Stimulated activated CD8-positive, alpha-beta memory T cell treated with anti-CD3 and anti-CD28 coated beads, Interleukin-7, amount 100 ng/mL, for 4 hours (primary cell): ENCODE results near the gene PLEK2.
A peak's percentile ranks its signal among the peaks of the same experiment; 100 is the strongest.

Source experiments
- DNase-seq, 2 donors: peaks; one replicate each; pipeline ENCODE4 v3.0.0-alpha.2; 2020; ENCODE audit warnings: low read depth in 2 of 2

Gene PLEK2

DNA sequence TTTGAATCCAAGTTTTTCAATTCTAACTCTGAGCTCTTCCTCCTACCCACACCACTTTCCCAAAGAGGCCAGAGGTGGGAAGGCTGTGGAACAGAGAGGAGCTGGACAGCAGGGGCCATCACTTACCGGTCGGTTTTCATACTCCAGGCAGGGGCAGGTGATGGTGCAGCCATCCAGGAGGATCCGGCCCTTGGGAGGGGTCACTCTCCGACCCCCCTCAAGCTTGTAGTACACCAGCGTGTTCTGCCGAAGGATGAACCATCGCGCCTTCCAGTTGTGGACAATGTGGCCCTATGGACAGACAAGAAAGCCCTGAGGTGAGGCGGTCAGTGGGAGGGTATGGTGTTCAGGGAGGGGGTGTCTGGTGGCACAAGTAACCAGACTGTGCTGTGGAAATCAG, 14.4 kb downstream of the PLEK2 start:
- DNase-seq, result no peak

DNA sequence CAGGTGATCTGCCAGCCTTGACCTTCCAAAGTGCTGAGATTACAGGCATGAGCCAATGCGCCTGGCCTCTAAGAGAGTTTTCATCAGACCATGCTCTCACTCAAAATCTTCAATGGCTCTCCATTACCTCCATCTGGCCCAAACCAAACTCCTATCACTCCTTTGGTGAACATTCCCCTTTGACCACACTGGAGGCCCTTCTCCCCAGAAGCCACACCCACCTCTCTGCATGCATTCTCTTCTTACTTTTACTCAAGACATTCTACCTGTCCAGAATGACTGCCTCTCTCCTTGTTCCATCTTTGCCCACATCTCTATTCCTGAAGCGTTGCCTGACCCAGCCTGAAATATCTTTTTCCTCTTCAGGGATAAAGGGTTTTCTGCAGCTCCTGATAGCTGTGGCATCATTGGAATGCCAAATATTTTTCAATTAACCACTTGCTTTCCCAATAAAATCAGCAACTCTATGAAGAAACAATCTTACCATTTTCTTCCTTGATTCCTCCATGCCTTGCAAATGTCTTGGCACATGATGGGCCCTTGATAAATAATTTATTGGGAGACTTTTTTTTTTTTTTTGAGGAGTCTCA, 15.5 kb downstream of the PLEK2 start:
- DNase-seq, result no peak

DNA sequence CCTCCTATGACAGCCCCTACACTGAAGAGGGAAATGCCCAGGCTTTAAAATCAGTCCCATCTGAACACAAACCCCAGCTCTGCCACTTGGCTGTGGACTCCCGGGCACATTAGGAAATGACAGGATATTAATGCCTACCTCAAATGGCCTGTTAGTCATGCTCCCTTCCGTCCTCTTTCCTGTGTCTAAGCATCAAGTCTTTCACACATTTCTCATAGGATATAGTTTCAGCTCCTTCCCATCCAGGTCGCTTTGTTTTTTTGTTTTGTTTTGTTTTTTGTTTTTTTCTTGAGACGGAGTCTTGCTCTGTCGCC, 16.1 kb downstream of the PLEK2 start:
- no peak for DNase-seq

DNA sequence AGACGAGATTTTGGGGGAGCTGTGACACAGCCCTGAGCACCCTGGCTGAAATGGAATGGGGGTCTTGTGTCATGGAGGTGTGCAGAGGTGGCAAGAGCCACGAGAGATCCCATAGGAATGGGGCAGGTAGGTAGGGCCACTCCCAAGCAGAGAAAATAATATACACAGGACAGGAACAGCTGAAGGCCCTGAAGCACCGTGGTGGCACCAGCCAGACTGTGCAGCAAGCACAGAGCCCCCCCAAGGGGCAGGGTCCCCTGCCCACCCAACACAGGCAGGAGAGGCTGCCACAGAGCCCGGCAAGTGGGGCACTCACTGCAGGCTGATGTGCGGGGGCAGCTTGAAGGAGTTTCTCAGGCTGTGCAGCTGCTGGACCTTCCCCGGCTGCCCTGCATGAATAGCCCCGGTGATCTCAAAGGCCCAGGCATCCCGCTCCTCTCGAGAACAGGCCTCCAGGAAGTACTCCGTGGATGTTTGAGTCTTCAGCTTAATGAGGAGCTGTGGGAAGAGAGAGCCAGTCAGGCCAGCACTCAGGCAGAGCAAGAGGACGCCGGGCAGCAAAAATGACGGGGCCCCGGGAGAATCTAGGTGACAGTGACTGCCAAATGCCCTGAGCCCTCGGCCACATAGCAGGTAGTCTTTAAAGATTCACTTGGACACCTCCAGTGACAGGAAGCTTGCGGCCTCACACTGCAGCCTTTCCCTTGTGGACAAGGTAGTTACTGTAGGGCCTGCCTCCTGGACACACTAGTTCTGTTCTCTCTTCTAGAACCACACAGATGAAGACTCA, 16.7 kb downstream of the PLEK2 start:
- no peak for DNase-seq

DNA sequence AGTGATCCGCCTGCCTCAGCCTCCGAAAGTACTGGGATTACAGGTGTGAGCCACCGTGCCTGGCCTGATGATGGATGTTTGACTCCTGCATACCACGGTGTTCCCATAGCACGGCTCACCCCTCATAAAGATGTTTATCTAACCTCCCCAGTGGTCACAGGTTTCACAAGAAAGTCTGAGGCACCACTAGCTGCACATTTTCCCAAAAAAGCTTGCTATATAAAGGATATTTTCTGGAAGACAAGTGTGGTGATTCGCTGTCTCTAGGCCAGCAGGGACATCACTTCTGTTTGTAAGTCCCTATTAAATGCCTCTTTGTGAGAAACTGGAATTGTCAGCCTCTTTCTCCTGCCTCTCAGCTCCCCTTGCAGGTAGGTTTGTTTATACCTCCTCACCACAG, 18.3 kb downstream of the PLEK2 start:
- DNase-seq, result no peak

DNA sequence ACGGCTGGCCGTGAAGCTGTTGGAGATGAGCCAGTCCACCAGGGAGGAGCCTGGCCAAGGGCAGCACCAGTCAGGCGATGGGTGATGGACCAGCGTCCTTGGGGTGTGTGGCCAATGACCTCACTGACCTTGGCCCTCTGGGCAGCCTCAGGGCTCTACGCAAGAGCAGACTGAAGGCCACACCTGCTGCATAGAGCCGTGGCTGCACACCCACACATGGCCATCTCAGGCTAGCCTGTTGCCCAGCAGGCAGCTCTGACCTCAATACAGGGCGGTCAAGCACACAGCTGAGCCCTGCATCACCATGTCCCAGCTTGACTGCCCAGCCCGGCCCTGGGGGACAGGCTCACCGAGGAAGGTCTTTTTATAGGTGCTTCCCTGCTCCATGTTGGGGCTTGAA, 19.2 kb downstream of the PLEK2 start:
- DNase-seq, result no peak

DNA sequence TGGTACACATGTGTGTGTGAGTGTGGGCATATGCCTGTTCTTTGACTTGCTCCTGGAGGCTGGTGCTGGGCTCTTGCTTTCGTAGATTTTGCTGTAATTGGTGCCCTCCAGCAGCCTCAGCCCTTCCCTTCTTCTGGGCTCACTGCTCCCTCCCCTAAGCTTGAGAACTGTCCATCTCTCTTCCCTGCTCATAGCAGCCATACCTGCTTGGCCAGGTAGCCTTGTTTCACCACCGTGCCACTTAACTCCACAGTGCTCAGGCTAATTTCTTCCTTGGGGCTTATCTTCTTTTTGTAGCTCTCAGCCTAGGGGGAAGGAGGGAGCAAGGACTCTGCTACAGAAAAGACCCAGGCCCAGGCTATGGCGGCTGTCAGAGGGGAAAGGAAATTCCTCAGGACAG, 19.8 kb downstream of the PLEK2 start:
- no peak for DNase-seq

DNA sequence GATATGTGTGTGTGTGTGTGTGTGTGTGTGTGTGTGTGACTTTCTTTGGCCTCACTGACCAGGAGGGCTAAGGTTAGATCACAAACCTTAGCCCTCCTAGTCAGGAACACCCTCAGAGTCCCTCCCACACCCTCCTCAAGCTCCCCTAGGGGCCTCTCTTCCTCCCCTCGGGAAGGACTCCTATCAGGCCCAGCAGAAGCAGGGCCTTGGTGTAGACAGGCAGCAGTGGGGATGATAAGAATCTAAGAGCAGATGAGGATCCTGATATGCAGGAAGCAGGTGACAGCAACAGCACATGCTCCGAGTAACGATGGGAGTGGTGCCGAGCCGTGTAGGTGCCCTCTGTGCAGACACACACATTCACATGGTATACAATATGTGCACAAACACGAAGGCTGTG, 20.7 kb downstream of the PLEK2 start:
- DNase-seq, result no peak

DNA sequence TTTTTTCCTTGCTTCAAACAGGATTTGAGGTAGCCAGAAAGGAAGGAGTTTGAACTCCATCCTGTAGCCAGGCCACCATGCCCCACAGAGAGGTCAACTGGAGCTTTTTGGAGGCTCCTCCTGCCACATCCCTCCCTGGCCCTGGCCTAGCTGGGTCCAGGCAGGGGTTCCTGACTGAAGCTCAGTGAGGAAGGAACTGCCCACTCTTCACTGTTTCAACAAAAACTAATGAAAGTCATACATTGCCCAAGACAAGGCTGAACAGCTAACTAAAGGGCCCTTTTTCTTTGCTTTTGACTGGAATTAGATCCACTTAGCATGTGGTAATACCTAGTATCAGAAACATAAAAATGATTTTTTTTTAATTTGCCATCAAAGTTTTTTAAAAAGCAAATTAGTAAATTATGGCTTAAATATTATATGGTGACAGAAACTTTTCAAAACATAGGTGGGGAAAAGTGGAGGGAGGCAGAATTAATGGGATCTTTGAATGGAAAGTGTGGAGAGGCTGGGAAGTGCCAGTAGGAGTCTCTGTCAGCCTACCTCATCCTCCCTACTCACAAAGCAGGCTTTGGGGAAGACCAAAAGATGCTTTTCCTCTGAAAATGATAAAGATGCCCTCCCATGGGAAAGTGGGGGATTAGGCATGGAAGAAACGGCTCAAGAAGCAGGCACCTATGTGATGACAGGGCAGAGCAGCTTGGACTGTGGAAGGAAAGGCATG, 22.0 kb downstream of the PLEK2 start:
- DNase-seq, result no peak

DNA sequence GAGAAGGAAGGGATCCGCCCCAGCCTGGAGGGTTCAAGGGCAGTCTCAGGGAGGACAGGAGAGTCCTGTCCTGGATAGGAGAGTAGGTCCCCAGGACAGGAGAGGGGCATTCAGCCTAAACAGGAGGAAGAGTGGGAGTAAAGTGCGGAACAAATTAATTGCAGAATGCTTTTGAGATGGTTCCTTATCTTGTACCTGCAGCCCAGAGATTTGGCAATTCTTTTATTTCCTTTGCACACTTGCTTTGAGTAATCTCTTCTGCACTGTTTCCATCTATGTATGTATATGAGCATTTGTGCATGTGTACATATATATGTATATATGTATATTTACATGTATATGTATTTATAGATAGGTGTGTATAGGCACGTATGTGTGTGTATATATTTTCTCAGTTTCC, 22.7 kb downstream of the PLEK2 start:
- no peak for DNase-seq

DNA sequence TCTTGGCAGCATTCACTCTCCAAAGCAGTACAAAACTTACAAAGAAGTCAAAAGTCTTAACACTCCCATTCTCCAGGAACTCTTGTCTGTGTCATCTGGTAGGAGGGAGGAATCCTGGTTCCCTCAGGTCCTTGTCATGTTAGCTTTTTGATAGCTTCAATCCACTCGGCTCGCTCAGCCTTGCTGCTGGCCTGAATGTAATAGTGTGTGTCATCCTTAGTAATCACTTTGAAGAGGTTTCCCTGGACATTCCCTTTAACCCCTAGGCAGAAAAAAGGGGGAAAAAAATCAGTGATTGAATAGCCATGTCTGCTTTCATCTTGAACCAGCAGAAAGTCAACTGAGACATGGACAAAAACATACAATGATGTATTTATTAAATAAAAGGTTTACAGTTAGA, 24.8 kb downstream of the PLEK2 start:
- no peak for DNase-seq

DNA sequence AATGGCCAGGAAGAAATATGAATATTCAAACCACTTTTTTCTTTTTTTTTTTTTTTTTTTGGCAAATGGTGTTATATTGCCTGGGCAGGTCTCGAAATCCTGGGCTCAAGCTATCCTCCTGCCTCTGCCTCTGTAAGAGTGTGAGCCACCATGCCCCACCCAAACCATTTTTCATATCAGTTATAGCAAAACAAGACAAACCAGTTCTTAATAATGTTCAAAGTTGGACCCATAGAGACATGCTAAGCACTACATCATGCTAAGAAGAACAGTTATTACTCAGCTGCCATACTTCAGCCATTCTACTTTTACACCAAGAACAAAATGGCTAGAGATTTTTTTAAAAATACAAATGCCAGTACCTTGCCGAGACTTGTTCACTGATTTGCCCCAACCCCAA, 26.3 kb downstream of the PLEK2 start:
- no peak for DNase-seq

DNA sequence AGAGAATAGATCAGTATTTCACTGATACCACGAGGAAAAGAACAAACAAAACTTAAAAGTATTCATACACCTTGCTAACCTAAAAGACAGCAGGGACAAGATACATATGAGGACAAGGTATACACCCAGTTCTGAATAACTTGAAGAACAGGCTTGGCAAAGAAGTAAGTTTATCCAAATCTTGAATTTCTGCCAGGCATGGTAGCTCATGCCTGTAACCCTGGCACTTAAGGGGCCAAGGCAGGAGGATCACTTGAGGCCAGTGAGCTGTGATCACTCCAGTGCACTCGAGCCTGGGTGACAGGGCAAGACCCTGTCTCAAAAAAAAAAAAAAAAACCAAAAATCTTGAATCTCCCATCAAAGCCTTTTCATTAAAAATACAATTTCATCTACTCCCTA, 26.8 kb downstream of the PLEK2 start:
- DNase-seq, result no peak

DNA sequence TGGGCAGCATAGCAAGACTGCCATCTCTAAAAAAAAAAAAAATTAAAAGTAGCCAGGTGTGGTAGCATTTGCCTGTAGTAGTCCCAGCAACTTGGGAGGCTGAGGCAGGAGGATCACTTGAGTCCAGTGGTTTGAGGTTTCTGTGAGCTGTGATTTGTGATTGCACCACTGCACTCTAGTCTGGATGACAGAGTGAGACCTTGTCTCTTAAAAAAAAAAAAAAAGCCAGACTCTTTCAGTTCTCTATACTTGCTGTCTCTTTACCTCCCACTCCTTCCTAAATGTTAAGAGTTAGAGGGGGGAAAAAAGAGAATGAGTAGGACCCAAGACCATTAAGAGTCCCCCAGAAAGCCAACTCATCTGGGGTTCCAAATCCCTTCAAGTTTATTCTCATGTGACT, 34.0 kb downstream of the PLEK2 start:
- DNase-seq, result no peak

DNA sequence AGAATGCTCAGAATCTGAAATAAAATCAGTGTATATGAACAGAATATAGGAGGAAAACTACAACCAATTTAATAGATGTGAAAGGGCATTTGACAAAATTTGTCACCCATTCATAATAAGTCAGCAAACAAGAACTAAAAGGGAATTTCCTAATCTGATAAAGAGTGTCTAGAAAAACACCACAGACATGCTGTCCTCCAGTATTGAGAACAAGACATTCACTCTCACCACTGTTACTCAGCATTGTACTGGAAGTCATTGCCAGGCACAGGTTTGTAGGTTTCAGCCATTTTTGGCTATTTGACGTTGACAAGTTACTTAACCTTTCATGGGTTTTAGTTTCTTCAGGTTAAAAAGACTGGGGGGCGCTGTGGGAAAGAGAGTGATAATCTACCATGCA, 38.6 kb downstream of the PLEK2 start:
- DNase-seq, result no peak

DNA sequence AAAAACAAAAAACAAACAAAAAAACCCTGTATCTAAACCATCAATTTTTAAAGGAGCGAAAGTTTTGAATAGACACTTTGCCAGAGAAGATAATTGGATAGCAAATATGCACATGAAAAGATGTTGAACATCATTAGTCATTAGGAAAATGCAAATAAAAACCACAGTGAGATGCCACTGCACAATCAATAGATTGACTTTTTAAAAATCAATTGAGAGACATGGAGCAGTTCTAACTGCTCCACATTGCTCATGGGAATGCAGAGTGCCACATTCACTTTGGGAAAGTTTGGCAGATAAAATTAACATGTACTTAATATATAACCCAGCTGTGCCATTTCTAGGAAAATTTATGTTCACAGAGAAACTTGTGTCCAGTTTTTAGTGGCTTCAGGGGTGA, 39.1 kb downstream of the PLEK2 start:
- no peak for DNase-seq

DNA sequence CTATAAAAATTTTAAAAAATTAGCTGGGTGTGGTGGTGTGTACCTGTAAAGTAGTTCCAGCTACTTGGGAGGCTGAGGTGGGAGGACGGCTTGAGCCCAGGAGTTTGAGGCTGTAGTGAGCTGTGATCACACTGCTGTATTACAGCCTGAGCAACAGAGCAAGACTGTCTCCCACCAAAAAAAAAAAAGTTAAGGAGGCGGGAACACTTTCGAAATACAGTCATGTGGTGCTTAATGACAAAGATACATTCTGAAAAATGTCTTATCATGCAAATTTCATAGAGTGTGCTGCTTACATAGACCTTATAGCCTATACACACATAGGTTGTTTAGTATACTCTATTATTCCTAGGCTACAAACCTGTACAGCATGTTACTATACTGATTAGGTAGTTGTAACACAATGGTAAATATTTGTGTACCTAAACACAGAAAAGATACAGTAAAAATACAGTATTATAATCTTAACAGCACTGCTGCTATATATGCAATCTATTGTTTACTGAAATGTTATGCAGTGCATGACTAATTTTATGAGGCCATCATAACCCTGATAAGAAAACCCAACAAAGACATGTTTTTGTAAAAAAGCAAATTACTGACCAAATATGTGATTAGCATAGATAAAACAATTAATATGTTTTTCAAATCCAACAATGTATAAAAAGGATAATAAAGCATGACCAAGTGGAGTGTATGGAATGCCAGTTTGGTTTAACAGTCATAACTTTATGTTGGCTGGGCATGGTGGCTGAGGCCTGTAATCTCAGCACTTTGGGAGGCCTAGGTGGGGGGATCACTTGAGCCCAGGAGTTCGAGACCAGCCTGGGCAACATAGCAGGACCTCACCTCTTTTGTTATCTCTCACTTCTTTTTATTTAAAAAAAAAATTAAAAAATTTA, 40.5 kb downstream of the PLEK2 start:
- DNase-seq, result no peak

DNA sequence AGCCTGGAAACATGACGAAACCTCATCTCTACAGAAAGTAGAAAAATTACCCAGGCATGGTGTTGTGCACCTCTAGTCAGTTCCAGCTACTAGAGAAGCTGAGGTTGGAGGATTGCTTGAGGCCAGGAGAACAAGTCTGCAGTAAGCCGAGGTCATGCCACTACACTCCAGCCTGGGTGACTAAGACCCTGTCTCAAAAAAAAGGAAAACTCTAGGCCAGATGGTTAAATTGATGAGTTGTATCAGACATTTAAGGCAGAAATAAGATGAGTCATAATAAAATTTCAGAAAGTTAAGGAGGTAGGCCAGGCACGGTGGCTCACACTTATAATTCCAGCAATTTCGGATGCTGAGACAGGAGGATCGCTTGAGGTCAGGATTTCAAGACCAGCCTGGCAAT, 41.1 kb downstream of the PLEK2 start:
- DNase-seq, result no peak

DNA sequence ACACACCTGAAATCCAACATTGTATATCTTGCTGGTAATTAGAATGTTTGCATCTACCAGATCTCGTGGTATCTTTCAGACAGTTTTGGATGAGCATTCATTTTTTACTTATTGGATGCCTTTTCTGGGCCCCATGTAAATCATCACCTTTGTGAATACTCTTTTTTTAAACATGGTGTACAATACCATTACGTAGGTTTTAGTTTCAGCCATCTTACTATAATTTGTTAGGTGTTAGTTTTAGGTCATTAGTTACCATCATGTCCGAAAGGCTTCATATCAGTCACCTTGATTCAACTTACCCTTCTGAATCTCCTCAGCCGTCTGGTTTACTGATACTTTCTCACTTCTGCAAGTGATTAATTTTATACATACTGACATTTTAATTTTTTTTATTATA, 46.5 kb downstream of the PLEK2 start:
- no peak for DNase-seq

DNA sequence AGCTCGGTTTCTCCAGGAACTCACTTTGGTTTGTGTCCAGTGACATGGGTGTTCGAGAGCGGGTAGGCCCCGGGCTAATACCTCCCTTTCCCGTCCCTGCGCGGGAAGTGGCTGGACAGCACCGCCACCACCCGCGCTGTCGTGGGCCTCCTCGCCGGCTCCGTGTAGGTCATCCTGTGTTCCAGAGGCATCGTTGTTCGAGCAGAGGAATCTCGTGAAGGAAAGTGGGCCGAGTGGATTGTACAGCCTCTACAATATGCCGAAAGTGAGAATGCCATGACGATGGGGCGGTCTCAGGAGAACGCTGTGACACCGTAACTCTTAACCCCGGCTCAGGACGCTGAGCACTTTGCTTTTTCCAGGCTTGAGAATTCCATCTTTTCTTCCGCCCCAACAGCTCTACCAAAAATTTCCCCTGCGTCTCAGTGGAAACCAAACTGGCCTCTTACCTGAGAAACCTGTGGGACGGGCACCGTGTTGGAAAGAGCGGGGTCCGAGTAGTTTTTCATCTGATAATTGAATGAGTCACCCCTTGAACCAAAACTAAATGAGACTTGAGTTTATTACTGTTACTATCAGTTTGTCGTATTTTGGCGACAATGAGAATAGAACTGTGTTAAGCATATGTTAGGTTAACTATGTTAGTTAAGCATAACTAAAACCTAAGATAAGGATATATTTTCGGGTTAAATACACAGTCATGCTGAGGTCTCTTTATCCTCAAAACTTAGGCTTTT, 51.3 kb downstream of the PLEK2 start:
- peak in 1 of 2 donors; percentile 15 for DNase-seq

DNA sequence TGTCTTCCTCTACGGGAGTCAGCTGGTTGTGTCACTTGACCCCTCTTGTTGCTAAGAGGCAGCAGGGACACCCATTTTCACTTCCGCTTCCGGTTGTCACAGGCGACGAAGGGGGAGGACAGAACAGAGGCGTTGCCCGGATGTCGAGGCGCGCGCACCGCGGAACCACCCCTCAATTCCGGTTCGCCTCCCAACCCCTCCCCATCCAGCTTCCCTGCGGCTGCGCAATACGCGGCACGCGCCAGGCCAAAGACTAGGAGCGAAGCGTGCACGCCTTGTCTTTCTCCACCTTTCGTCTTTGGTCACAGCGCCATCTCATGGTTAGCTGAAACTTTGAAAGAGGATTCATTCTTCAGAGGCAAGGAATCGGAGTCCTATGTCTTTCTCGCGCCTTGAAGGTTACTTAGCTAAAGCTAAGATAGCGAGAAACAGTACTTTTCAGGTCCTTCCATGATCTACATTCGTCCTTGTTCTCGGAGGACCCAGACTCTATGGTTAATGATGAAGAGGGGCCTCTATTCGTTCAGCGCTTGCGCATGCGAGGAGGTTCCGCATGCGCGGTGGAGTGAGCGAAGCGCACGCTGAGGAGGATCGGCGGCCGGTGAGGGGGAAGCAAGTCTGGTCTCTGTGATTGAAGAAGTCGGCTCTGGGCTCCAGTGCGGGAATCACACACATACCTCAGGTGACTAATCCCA, 52.0 kb downstream of the PLEK2 start, which contains the start of the genes ATP6V1D and EIF2S1:
Gene ATP6V1D, minus strand, starts transcription at position 30 of the 695 bp plus-strand sequence. CDS start 106 bp downstream, outside the sequence.
Gene EIF2S1, plus strand, starts transcription at position 554 of the 695 bp plus-strand sequence. CDS start 4,440 bp downstream, outside the sequence.
- peak; percentile 100 for DNase-seq
